Left ventricle myocardium inferior (tissue), 1 donor: ENCODE measurements around the gene ABHD8. TPM values are rescaled to one million over a fixed set of nuclear protein-coding genes. Genes with fewer than 3 reads are reported as not detected.

Experiments used
- DNase-seq: peaks from one replicate; pipeline ENCODE4 v3.0.0-alpha.2; 2020
- H3K27ac ChIP-seq: fragments of 200-600 bp; replicated peaks from 2 replicates; pipeline ENCODE4 v1.8.0; 2021
- H3K27me3 ChIP-seq: fragments of 200-600 bp; 2 replicates; pipeline ENCODE4 v1.8.0; 2021; ENCODE audit warnings: low read depth
- H3K36me3 ChIP-seq: fragments of 200-600 bp; 2 replicates; pipeline ENCODE4 v1.8.0; 2021
- H3K4me1 ChIP-seq: fragments of 200-600 bp; 2 replicates; pipeline ENCODE4 v1.8.0; 2021
- H3K4me3 ChIP-seq: fragments of 200-600 bp; 2 replicates; pipeline ENCODE4 v1.8.0; 2021; ENCODE audit warnings: mild to moderate bottlenecking, moderate library complexity
- H3K9me3 ChIP-seq: fragments of 200-600 bp; replicated peaks from 2 replicates; pipeline ENCODE4 v1.8.0; 2021
- intact Hi-C: fragments of 100-400 bp; cut with micrococcal nuclease; formaldehyde crosslinking; loops from one replicate; pipeline ENCODE4 v1.11.0; 2022
- long read RNA-seq: library from polyadenylated mRNA; unstranded; transcript quantifications from one replicate; pipeline ENCODE4 v2.0.0, GENCODE V29; 2021
- total RNA-seq: library from RNA; stranded (reverse); fragmentation: NEBNext Ultra II Directional; extraction: Animal tissue kit (Norgen Biotek cat#: 25700); gene quantifications from one replicate; pipeline ENCODE4 v1.2.1, GENCODE V29; 2021
- TF ChIP-seq, protein P1 (sequence below): fragments of 200-600 bp; IDR thresholded peaks from 2 replicates; pipeline ENCODE4 v1.8.0; 2021; ENCODE audit warnings: antibody characterized with exemption, mild to moderate bottlenecking, borderline replicate concordance
- donor health status: DM: no; HTN: yes; CAD: no; lungs with severe emphysema.

The ABHD8 gene
- total RNA-seq: 11.7 TPM
- long read RNA-seq, transcript ABHD8-201 (5 exons, 2,090 nt): major isoform, 32 of 36 reads
- long read RNA-seq, partial matches to known transcripts: 0 of 36 reads
- long read RNA-seq, other reads (novel, unspliced or antisense): 4 of 36 reads

DNA sequence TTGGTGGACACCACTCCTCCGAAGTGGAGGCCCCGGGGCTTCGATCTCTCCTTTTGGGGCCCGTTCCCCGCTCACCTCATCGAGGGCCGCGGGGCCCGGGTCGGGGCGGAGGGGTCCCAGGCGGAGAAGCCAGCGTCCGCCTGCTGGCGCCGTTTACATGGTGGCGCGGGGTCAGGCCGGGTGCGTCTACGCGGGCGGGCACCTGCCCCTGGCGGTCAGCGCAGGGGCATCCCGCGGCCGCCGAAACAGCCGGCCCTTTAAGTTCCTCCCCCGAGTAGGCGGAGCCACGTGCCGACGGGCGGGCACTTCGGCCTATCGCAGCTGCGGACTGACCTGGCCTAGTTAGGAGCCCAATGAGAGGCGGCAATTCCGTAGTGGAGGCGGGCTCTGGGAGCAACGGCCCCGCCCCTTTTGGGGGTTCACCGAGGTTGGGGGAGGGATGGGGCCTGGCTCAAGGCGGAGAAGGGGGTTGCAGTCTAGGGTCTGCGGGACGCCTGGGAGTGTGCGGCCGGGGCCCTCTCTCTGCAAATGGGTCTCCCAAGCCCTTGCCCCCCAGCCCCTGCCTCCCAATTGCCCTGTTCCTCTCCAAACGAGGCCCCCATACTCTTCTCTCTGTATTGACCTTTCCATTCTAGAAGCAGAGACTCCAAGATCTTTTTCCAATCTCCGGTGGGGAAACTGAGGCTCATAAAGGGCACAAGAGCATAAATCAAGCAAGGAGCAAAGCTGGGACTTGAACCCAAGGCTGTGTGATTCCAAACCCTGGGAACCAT, at the start of gene ABHD8:
Gene ABHD8 (minus strand): TSS at position 259 of the 773 bp plus-strand sequence. CDS start 1,809 bp downstream, outside the sequence.
- H3K4me1 ChIP-seq: peaks cover 55% of the 10 kb centered on the region

GRCh38 chr19:17352608-17353280, 49.5 kb upstream of the ABHD8 start:
- H3K27ac ChIP-seq: peak overlapping the region; percentile 23
- DNase-seq: no peak
- TF ChIP-seq, protein P1, sequence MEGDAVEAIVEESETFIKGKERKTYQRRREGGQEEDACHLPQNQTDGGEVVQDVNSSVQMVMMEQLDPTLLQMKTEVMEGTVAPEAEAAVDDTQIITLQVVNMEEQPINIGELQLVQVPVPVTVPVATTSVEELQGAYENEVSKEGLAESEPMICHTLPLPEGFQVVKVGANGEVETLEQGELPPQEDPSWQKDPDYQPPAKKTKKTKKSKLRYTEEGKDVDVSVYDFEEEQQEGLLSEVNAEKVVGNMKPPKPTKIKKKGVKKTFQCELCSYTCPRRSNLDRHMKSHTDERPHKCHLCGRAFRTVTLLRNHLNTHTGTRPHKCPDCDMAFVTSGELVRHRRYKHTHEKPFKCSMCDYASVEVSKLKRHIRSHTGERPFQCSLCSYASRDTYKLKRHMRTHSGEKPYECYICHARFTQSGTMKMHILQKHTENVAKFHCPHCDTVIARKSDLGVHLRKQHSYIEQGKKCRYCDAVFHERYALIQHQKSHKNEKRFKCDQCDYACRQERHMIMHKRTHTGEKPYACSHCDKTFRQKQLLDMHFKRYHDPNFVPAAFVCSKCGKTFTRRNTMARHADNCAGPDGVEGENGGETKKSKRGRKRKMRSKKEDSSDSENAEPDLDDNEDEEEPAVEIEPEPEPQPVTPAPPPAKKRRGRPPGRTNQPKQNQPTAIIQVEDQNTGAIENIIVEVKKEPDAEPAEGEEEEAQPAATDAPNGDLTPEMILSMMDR: no peak
- no peaks in the 10 kb centered on the region for H3K36me3 ChIP-seq
- H3K27me3 ChIP-seq: peaks cover 34% of the 10 kb centered on the region
- no peaks in the 10 kb centered on the region for H3K9me3 ChIP-seq
- intact Hi-C loops: no loop called here
- H3K4me3 ChIP-seq: no peak overlapping the region
- H3K4me1 ChIP-seq: peaks cover 51% of the 10 kb centered on the region

More for the DNA sequence above, at the start of gene ABHD8:
- Histone ChIP-seq H3K27me3 (no peaks in the 10 kb centered on the region), H3K4me3 (peak within 1 kb of the TSS; percentile 92), H3K27ac (peak within 1 kb of the TSS; percentile 98), H3K9me3 (peaks cover under 1% of the 10 kb centered on the region), H3K36me3 (peaks cover 13% of the 10 kb centered on the region)
- TF ChIP-seq, protein P1: peak; percentile 82
- peak; percentile 96 for DNase-seq
- intact Hi-C loops: no loop called here

- peaks cover 56% of the 10 kb centered on the region for H3K4me1 ChIP-seq
- H3K36me3 ChIP-seq: no peaks in the 10 kb centered on the region
- H3K27ac ChIP-seq: no peak overlapping the region
- intact Hi-C loops: no loop called here
- H3K9me3 ChIP-seq: no peaks in the 10 kb centered on the region
- H3K27me3 ChIP-seq: peaks cover 34% of the 10 kb centered on the region
- H3K4me3 ChIP-seq: no peak overlapping the region
- no peak for DNase-seq
- TF ChIP-seq, protein P1: no peak
These were observed 48.7 kb upstream of the ABHD8 start for GRCh38 chr19:17351815-17352435.

GRCh38 chr19:17348700-17349099, 45.5 kb upstream of the ABHD8 start:
- peaks cover 66% of the 10 kb centered on the region for H3K4me1 ChIP-seq
- no peak overlapping the region for H3K4me3 ChIP-seq
- H3K27ac ChIP-seq: peak overlapping the region; percentile 70
- H3K36me3 ChIP-seq: no peaks in the 10 kb centered on the region
- H3K9me3 ChIP-seq: no peaks in the 10 kb centered on the region
- intact Hi-C loops: no loop called here
- H3K27me3 ChIP-seq: peaks cover 34% of the 10 kb centered on the region
- TF ChIP-seq, protein P1: no peak
- DNase-seq: peak; percentile 66

DNA sequence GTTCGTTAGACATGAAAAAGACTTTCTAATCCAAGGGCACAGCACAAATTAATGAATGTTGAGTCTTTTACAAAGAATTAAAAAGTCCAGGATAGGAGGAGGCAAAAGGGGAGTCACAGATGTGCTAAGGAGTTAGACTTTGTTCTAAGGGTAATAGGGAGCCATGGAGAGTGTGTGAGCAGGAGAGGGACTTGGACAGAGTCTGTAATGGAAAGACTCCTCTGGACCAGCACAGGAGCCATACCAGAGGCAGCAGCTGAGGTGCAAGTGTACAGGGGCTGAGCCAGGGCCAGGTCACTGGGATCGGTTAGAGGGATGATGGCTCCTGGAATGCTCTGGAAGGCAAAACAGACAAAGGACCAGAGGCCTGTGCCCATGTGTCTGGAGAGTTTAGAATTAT, 44.7 kb upstream of the ABHD8 start:
- Histone ChIP-seq H3K4me1 (peaks cover 60% of the 10 kb centered on the region), H3K27me3 (peaks cover 32% of the 10 kb centered on the region), H3K4me3 (no peak overlapping the region), H3K36me3 (no peaks in the 10 kb centered on the region), H3K9me3 (no peaks in the 10 kb centered on the region), H3K27ac (peak overlapping the region; percentile 70)
- DNase-seq: no peak
- TF ChIP-seq, protein P1: no peak
- intact Hi-C loops: loop anchor here (2.0 kb wide), 1 partner anchor 39 kb away; no protein-coding TSS in a partner anchor
